ENCODE data around the gene MYO5A.

MYO5A gene

GRCh38 chr15:52438047-52438446 is 90.6 kb downstream of the MYO5A start:
- Histone ChIP-seq H3K9me3 (replicated peaks; ENCODE audit: insufficient read depth, low read length) (no peaks in the 10 kb centered on the region), H3K36me3 (replicated peaks; ENCODE audit: insufficient read depth, low read length) (no peaks in the 10 kb centered on the region; the same call in 1 of the 2 replicates), H3K9me2 (replicated peaks; ENCODE audit: insufficient read depth, low read length) (no peaks in the 10 kb centered on the region), H3K4me3 (ENCODE audit: low read length) (no peak overlapping the region), H3K27me3 (replicated peaks; ENCODE audit: insufficient read depth, low read length) (no peaks in the 10 kb centered on the region), H3K9ac (ENCODE audit: low read length) (no peak overlapping the region), H4K20me1 (ENCODE audit: insufficient read depth, low read length) (no peaks in the 10 kb centered on the region), H3F3A (ENCODE audit: insufficient read depth, low read length) (no peaks in the 10 kb centered on the region), H3K79me2 (ENCODE audit: low read length) (peaks cover 98% of the 10 kb centered on the region), H3K4me1 (ENCODE audit: low read length) (peaks cover 13% of the 10 kb centered on the region), H3K27ac (ENCODE audit: low read length) (no peak overlapping the region), H2AFZ (ENCODE audit: low read length) (no peak overlapping the region), H3K4me2 (ENCODE audit: low read depth, low read length) (no peak overlapping the region)
- no peak for DNase-seq
- TF ChIP-seq EZH2 (optimal IDR thresholded peaks at IDR 0.05; ENCODE audit: low read depth, low read length) (no peak), EZH2phosphoT487 (IDR thresholded peaks at IDR 0.05; ENCODE audit: low read length) (no peak), CTCF (IDR thresholded peaks at IDR 0.05; ENCODE audit: low read length) (no peak)

- Histone ChIP-seq H2AFZ (ENCODE audit: low read length) (no peak overlapping the region), H4K20me1 (ENCODE audit: insufficient read depth, low read length) (no peaks in the 10 kb centered on the region), H3K9me3 (replicated peaks; ENCODE audit: insufficient read depth, low read length) (no peaks in the 10 kb centered on the region), H3F3A (ENCODE audit: insufficient read depth, low read length) (no peaks in the 10 kb centered on the region), H3K4me1 (ENCODE audit: low read length) (peaks cover 13% of the 10 kb centered on the region), H3K79me2 (ENCODE audit: low read length) (peaks cover 98% of the 10 kb centered on the region), H3K4me2 (ENCODE audit: low read depth, low read length) (no peak overlapping the region), H3K36me3 (replicated peaks; ENCODE audit: insufficient read depth, low read length) (no peaks in the 10 kb centered on the region; the same call in 1 of the 2 replicates), H3K9me2 (replicated peaks; ENCODE audit: insufficient read depth, low read length) (no peaks in the 10 kb centered on the region), H3K27me3 (replicated peaks; ENCODE audit: insufficient read depth, low read length) (no peaks in the 10 kb centered on the region), H3K9ac (ENCODE audit: low read length) (no peak overlapping the region), H3K4me3 (ENCODE audit: low read length) (no peak overlapping the region), H3K27ac (ENCODE audit: low read length) (no peak overlapping the region)
- no peak for DNase-seq
- TF ChIP-seq CTCF (IDR thresholded peaks at IDR 0.05; ENCODE audit: low read length) (no peak), EZH2 (optimal IDR thresholded peaks at IDR 0.05; ENCODE audit: low read depth, low read length) (no peak), EZH2phosphoT487 (IDR thresholded peaks at IDR 0.05; ENCODE audit: low read length) (no peak)
These were observed 91.0 kb downstream of the MYO5A start for GRCh38 chr15:52437646-52438045.

- Histone ChIP-seq H3K27ac (ENCODE audit: low read length) (no peak overlapping the region), H3K4me1 (ENCODE audit: low read length) (peaks cover 13% of the 10 kb centered on the region), H3K4me2 (ENCODE audit: low read depth, low read length) (no peak overlapping the region), H3K9me2 (replicated peaks; ENCODE audit: insufficient read depth, low read length) (no peaks in the 10 kb centered on the region), H3K9ac (ENCODE audit: low read length) (no peak overlapping the region), H3K27me3 (replicated peaks; ENCODE audit: insufficient read depth, low read length) (no peaks in the 10 kb centered on the region), H3K9me3 (replicated peaks; ENCODE audit: insufficient read depth, low read length) (no peaks in the 10 kb centered on the region), H3K4me3 (ENCODE audit: low read length) (no peak overlapping the region), H2AFZ (ENCODE audit: low read length) (no peak overlapping the region), H3F3A (ENCODE audit: insufficient read depth, low read length) (no peaks in the 10 kb centered on the region), H3K36me3 (replicated peaks; ENCODE audit: insufficient read depth, low read length) (no peaks in the 10 kb centered on the region; the same call in 1 of the 2 replicates), H3K79me2 (ENCODE audit: low read length) (peaks cover 98% of the 10 kb centered on the region), H4K20me1 (ENCODE audit: insufficient read depth, low read length) (no peaks in the 10 kb centered on the region)
- no peak for TF ChIP-seq CTCF (IDR thresholded peaks at IDR 0.05; ENCODE audit: low read length)
- no peak for TF ChIP-seq EZH2 (optimal IDR thresholded peaks at IDR 0.05; ENCODE audit: low read depth, low read length)
- no peak for TF ChIP-seq EZH2phosphoT487 (IDR thresholded peaks at IDR 0.05; ENCODE audit: low read length)
- no peak for DNase-seq
These were observed 91.7 kb downstream of the MYO5A start for GRCh38 chr15:52436981-52437380.

Measured in MM.1S (cell line).